Dermis microvascular lymphatic vessel endothelial cell (primary cell): ENCODE measurements around the gene CEMIP. TPM values are rescaled to one million over a fixed set of nuclear protein-coding genes. Genes with fewer than 3 reads are reported as not detected.

Experiments
- DNase-seq, 2 donors: peaks; one replicate each; pipeline versions ENCODE4 v3.0.0 to v3.0.0-alpha.2; 2010; ENCODE audit warnings: low read depth in 2 of 2
- total RNA-seq: library from RNA; depleted of rRNA; stranded (reverse); fragments of >200 nt; gene quantifications from 2 replicates; pipeline ENCODE4 v1.2.1, GENCODE V29; 2014

Gene CEMIP, protein sequence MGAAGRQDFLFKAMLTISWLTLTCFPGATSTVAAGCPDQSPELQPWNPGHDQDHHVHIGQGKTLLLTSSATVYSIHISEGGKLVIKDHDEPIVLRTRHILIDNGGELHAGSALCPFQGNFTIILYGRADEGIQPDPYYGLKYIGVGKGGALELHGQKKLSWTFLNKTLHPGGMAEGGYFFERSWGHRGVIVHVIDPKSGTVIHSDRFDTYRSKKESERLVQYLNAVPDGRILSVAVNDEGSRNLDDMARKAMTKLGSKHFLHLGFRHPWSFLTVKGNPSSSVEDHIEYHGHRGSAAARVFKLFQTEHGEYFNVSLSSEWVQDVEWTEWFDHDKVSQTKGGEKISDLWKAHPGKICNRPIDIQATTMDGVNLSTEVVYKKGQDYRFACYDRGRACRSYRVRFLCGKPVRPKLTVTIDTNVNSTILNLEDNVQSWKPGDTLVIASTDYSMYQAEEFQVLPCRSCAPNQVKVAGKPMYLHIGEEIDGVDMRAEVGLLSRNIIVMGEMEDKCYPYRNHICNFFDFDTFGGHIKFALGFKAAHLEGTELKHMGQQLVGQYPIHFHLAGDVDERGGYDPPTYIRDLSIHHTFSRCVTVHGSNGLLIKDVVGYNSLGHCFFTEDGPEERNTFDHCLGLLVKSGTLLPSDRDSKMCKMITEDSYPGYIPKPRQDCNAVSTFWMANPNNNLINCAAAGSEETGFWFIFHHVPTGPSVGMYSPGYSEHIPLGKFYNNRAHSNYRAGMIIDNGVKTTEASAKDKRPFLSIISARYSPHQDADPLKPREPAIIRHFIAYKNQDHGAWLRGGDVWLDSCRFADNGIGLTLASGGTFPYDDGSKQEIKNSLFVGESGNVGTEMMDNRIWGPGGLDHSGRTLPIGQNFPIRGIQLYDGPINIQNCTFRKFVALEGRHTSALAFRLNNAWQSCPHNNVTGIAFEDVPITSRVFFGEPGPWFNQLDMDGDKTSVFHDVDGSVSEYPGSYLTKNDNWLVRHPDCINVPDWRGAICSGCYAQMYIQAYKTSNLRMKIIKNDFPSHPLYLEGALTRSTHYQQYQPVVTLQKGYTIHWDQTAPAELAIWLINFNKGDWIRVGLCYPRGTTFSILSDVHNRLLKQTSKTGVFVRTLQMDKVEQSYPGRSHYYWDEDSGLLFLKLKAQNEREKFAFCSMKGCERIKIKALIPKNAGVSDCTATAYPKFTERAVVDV (N-terminal part only)
- 0.26 and 0.38 TPM in 2 replicates for total RNA-seq

DNA sequence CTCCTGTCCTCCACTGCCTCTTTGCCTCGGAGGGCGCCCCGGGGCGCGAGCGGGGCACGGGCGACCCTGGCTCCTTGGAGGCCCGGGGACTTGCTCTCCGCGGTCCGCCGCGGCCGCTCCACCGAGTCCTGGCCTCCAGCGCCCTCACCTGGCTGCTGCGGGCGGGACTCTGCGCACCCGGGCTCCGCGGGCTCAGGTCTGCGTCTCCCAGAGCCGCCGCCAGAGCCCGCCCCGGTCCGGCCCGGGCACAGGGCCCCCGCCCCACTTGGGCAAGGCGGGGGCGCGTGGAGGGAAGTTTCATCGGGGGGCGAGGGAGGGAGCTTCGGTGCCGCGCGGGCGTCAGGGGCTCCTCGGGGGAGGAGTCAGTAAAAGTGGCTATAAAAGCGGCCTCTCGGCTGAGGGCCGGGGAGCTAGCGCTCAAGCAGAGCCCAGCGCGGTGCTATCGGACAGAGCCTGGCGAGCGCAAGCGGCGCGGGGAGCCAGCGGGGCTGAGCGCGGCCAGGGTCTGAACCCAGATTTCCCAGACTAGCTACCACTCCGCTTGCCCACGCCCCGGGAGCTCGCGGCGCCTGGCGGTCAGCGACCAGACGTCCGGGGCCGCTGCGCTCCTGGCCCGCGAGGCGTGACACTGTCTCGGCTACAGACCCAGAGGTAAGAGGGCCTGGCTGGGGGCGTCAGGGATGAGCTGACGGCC, at the start of gene CEMIP:
CEMIP (plus strand) TSS at position 407 of the 694 bp plus-strand sequence. CDS start 94,510 bp downstream, outside the sequence.
- DNase-seq, result peak; percentile 40 to 77

DNA sequence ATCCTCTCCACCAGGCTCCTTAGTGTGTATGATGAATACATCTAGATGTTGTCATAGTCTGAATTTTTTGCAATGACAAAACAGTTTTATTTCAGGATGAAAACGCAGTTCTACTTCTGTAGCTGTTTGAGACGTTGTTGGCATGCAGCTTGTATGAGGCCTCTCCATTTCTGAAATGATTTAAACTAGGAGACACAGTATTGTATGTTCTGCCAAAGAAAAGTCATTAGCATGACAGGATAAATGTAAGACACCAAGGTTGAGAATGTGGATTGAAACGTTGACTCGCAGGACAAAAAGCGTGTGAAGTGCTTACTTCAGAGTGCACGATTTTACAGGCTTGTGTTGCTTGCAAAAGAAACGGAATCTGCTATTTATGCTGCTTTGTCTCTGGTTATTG, 48.8 kb upstream of the CEMIP start:
- DNase-seq, result no peak

DNA sequence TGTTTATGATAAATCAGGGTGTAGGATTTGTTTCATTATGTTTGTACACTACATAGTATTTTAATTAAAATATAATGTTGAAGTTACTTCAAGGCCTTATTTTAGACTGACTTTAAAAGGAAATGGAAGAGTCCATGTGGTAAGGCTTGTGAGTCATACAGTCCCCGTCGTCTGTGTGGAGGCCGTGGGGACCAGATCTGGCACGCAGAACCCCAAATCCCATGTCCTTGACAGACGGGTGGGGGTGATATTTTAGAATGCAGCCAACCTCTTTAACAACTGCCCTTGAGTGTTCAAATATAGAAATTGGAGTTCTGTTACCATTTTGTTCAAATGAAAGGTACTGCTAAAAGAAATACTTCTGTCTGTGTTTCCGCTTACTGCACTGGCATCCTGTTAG, 48.2 kb upstream of the CEMIP start:
- DNase-seq, result no peak

DNA sequence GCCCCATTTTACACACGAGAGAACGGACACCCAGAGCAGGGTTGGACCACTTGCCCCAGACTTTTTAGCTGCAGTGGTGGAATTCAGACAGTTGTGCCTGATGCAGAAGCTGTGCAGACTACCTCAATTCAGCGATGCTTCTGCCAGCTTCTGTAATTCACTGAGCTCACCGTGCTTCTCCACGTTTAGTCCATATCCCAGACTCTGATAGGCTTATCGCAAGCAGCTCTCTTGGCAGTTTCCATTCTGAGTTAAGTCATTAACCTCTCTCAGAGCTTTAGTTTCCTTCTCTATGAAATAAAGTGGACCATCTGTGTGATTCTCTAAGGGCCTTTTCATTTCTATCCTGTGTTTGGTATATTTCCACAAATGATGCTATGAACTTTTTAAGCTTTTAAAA, 47.0 kb upstream of the CEMIP start:
- DNase-seq, result no peak

DNA sequence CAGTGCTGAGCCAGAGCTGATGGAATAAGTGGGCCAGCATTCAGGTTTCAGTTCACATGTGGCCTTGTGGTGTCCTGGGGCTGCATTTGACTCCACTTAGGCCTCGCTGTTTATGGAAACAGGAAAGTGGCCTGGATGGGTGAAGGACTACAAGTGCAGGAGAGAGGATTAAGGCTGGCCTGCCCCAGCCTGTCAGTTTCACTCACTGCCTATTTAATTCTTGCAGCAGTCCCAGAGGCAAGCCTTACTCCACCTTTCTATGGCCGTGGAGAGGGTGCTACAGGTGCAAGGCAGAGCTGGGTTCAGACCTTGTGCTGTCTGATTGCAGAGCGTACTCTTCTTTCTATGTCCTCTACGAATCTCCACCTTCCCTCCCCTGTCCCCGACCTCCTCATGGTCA, 46.4 kb upstream of the CEMIP start:
- DNase-seq, result no peak

DNA sequence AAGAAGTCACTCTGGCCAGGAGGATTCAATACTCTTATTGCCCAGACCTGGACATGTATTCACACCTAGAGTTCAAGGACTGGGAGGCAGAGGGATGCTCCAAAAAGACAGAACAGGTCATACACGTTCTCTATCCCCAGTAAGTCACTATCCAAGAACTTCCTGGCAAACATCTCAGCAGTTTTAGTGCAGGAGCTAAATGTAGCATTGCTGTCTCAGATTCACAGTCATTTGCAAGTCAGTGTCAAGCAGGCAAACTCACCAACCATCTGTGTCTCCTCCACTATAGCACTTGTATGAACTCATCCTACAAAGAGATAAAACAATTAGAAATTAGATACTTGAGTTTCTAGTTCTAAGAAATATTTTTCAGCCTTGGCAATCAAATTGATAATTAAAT, 45.7 kb upstream of the CEMIP start:
- DNase-seq, result no peak

DNA sequence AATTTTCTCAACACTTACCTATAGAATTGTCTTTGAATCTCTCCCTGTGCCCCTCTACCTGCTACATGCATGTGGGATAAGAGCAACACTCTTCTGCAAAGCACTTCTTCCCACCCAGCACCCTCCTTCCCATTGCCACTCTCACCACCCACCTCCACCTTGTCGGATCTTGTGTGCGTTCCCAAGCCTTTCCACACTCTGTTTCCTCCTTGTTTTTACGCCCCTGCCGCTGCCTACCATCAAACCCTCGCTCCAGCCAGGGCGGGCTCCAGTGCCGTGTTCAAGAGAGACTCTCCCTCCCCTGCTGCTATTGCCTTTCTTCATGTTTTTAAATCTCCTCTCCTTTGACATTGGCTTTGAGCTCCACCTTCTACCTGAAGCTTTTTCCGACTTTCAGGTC, 43.8 kb upstream of the CEMIP start:
- no peak for DNase-seq

DNA sequence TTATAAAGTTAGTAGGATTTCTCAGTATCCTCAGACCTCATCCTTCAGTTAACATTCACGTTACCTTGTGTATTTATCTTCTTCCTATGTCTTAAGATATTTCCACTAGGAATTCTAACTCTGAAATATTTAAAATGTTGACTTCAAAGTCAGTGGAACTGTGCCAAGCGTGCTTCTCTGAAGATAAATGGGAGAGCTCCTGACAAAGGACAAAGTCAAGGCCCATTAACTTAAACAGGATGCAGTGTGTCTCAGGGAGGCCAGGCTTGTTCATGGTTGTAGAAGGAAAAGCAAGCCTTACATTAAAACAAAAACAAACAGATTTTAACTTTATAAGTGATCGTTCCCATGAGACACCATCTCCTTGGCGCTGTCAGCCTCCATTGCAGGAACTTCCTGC, 42.6 kb upstream of the CEMIP start:
- peak in 1 of 2 donors; percentile 25 for DNase-seq

DNA sequence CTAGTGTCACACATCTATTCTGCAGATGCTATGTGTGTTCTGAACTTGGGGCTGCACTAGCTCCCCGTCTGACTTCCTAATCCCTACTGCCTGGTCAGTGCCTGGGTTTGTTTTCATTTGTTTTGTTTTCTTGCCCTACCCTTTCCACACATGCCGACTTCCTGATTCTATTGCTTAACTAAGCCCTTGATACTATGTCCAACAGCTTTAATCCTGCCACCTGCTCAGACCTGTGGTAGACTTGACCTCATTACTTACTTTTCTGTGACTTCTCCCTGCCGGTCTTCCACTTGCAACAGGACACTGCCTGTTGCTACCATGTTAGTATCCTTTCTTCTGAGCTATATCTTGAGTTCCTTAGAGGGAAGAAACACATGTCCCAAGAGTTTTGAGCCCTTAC, 39.3 kb upstream of the CEMIP start:
- no peak for DNase-seq

DNA sequence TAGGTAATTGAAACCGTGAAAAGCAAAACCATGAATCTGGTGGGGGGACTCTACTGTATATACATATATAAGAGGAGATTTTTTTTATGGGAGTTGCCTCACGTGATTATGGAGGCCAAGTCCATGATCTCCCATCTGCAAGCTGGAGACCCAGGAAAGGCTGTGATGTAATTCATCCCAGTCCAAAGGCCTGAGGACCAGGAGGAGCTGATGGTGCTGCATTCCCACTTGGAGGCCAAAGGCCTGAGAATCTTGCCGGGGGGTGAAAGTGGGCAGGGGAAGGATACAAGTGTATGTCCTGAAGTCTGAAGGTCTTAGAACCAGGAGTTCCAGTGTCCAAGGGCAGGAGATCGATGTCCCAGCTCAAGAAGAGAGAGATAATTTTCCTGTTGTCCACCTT, 37.1 kb upstream of the CEMIP start:
- DNase-seq, result no peak

DNA sequence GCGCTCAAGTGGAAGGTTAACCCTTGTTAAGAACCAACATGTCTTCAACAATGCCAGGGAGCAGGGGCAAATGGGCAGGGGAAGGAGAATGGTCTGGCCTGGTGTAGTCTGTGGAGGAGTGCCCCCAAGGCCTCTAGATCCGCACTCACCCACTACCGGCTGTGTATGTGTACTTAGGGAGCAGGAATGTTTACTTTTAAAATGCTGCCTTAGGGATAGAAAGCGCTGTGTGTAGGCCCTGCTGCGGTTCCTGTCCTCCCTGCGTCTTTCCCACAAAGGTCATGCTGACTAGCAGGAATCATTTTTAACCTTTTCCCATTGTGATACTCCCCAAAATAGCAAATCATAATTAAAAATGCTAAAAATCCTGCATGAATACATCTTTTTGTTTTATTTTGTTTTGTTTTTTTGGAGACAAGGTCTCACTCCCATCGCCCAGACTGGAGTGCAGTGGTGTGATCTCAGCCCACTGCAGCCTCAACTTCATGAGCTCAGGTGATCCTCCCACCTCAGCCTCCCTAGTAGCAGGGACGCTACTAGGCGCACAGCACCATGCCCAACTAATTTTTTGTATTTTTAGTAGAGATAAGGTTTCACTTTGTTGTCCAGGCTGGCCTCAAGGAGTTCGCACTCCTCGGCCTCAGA, 35.9 kb upstream of the CEMIP start:
- no peak for DNase-seq

DNA sequence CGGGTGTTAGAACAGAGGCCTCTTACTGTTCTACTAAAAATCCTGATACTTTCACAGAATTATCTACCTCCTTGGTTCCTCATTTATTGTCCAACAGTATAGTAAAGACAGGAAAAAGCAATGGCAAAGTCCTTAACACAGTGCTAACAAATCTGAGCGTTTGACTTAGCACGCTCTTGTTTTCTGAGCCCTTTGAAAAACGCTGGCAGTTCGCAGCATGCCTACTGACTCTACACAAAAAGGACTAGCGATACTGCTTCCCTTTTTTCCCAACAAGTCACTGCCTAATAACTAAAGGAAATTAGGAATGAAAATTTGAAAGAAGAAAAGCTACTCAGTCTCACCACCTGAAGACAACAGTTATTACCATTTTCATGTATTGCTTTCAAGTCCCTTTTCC, 34.8 kb upstream of the CEMIP start:
- DNase-seq, result no peak

DNA sequence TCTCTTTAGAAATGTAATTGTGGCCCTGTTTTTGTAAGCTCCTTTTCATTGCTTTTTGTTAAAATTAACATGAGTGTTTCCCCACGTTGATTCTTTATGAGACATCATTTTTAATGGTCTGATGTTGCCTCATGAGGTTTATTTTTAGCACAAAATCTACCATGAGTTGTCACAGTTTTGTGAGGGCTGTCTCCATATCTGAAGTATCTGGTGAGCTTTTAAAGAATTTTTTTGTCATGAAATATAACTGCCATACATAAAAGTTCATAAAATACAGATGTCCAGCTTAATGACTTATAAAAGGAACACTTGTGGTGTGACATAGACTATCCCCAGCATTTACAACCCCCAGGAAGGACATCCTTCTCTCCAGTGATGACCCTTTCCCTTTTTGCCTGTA, 34.3 kb upstream of the CEMIP start:
- DNase-seq, result no peak

DNA sequence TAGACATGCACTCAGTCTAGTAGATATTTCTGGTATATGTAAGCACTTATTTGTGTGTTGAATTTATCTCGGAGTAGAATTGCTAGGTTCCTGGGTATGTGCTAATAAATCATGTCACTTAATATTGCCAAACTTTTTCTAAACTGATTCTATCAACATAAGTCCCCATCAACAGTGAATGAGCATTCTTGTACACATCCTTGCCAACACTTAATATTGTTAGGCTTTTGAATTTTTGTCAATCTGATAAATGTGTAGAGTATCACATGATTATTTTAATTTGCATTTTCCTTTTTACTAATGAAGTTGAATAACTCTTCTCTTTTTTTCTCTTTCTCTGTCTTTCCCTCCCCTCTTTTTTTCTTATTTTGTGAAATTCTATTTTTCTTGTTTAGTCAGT, 33.3 kb upstream of the CEMIP start:
- DNase-seq, result no peak

DNA sequence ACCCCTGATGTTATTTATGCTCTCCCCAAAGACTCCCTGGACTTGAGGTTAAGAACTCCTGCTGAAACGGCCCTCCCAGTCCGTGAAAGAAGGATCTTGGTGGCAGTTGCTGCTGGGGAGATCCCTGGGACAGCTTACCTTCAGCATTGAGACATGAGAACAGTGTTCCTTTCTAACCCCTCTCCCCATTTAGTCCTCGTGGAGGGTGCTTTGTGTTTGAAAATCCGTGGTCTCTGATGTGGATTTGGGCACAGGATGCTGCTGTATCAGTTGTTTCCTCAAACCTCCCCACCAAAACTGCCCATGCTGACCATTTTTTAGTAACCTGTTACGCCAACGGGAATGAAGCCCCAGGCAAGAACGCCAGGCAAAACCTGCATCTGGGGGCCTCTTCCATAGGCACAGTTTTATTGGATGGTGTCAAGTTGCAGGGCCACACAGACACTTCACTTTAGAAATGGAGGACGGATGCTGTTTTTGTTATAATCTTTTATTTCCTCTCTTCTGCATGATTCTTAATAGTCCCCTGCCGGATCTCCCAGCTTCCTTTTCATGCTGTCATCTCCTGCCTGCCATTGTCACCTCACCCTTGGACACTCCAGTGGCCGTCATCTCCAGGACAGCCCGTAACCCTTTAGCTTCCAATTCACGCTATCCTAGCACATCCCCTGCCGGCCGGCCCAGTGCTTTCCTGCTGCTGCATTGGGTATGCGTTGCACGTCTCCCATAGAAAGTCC, 31.7 kb upstream of the CEMIP start:
- peak; percentile 18 to 35 for DNase-seq

DNA sequence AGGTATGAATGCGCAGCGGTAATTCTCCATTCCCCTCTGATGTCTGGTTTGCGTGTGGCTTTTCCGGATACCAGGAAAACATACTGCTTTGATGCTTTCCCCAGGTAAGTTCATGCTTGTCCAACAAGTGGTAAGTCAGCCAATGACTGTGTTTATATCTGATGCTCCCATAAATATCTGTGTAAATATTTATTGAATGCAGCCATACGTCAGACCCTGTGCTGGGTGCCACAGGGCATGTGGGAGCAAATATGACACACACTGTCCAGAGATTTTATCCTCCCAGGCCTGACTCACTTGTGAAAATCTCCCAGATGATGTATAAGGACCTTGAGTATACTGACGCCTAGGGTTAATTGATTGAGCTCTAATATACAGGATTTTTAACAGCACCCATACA, 29.6 kb upstream of the CEMIP start:
- DNase-seq, result no peak

DNA sequence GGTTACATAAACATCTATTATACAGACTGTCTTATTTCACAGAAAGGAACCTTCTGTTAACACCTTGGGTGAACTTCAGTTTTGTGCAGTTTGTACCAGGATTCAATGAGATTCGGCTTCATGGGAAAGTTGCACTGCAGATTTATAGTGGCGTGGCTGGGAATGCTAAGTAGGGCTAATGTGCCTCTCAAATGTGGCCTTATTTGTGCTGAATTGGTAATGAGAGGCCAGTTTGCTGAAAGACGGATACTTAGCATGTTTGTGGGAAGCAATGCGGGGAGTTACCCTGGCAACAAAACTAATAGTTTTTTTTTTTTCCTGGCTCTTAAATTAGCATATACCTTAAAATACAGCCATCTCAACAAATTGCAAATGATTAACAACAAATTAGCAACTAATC, 28.6 kb upstream of the CEMIP start:
- DNase-seq, result no peak

DNA sequence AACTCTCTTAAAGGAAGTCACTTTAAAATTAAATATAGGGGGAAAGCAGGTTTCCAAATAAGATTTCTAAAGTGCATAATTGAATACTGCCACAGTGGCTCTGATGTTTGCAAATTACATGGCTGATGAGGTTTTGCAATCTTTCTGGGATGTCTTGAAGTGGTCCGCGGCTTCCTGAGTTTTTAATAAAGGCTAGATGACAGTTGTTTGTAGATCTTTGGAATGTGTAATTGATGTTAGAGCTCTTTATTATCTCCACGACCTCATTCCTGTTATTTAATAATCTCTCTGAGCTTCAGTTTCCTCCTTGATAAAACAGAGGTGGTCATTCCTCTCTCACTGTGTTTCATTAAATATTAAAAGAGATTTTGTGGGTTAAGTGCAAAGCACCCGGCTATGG, 27.0 kb upstream of the CEMIP start:
- DNase-seq, result no peak

DNA sequence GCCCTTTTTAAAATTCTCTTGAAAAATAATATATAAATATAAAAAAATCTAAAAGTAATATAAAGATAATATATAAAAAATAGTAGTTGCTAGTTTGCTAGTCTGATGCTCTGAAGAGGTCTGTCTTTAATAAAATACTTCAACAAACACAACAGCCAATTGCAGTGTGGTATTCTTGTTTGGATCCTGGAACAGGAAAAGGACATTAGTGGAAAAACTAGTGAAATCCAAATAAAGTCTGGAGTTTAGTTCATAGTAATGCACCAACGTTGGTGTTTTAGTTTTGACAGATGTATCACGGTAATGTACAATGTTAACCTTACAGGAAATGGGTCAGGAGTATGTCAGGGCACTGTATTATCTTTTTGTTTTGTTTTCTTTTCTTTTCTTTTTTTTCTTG, 26.0 kb upstream of the CEMIP start:
- peak; percentile 40 to 50 for DNase-seq

DNA sequence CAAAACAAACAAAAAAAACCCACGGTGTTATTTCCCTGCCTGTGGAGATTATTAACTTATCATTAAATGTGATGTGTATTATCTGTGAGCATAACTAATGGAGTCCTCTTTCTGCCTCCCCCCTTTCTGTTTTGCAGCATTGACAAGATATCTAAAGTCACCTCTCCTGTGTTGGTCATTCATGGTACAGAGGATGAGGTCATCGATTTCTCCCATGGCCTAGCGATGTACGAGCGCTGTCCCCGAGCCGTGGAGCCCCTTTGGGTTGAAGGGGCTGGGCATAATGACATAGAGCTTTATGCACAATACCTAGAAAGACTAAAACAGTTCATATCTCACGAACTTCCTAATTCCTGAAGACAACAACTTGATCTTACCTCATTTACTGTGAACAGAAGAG, 25.2 kb upstream of the CEMIP start:
- no peak for DNase-seq
